ENCODE data around the gene PASD1. TPM values are rescaled to one million over a fixed set of nuclear protein-coding genes. Genes with fewer than 3 reads are reported as not detected.

Gene PASD1
- total RNA-seq, 2 donors from 2014 or later = 21.5 TPM; not detected in 1

DNA sequence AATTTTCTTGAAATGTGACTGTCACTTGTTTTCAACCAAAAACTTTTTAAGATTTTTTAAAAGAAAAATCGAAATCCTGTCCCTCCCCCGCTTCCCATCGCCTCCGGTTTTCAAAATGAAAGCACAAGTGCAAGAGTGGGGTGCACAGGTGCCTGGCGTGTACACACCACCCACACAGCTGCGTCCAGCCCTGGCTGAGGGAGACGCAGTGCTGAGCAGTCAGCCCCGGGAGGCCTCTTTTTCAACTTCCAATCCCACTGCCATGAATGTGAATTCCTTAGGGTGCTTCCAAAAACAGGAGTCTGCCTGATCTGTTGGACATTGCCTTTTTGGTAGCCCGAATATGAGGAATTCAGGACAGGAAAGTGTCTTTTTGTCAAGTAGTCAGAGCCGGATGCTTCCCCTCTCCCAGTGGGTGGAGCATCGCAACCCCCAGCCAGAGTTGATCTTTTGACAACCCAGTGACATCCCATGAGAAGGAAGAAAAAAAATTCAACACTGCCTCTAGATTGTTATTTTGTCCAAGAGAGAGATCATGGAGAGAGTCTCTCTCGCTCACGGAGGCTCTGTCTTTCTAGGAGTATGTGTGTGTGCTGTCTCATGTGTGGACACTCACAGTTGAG, 140.7 kb downstream of the PASD1 start:
- Histone ChIP-seq H3K9me3 (no peaks in the 10 kb centered on the region), H3K4me1 (replicated peaks) (no peaks in the 10 kb centered on the region), H3K27me3 (replicated peaks; ENCODE audit: insufficient read depth) (no peaks in the 10 kb centered on the region), H3K27ac (no peak overlapping the region), H3K4me3 (no peak overlapping the region), H3K36me3 (no peaks in the 10 kb centered on the region)
- 50% methylated on average over 13 of the region's 13 CpGs for WGBS
- DNase-seq (ENCODE audit: low spot score) = no peak
- intact Hi-C loops (cut with DNase I) = no loop called here
- TF ChIP-seq POLR2A (IDR thresholded peaks at IDR 0.05) (no peak), POLR2AphosphoS5 (IDR thresholded peaks at IDR 0.05) (no peak)
- TF ChIP-seq, protein P1, sequence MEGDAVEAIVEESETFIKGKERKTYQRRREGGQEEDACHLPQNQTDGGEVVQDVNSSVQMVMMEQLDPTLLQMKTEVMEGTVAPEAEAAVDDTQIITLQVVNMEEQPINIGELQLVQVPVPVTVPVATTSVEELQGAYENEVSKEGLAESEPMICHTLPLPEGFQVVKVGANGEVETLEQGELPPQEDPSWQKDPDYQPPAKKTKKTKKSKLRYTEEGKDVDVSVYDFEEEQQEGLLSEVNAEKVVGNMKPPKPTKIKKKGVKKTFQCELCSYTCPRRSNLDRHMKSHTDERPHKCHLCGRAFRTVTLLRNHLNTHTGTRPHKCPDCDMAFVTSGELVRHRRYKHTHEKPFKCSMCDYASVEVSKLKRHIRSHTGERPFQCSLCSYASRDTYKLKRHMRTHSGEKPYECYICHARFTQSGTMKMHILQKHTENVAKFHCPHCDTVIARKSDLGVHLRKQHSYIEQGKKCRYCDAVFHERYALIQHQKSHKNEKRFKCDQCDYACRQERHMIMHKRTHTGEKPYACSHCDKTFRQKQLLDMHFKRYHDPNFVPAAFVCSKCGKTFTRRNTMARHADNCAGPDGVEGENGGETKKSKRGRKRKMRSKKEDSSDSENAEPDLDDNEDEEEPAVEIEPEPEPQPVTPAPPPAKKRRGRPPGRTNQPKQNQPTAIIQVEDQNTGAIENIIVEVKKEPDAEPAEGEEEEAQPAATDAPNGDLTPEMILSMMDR (IDR thresholded peaks at IDR 0.05) = no peak

DNA sequence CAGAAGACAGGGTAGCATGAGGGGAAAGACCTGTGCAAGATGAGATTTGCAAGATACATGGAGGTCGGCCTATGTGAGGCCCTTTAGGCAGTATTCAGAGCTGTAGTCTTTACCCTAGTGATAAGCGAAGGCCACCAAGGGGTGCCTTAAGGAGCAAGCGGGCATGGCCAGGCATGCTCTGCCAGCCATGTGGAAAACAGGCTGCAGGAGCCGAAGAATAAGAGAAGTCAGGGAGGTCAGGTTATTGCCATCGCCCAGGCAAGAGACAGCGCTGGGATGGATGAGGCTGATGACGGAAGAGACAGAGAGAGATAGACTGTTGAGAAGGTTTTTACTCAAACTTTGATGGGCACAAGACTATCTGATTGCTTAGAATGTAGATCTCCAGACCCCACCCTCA, 145.3 kb downstream of the PASD1 start:
- Histone ChIP-seq H3K27me3 (replicated peaks; ENCODE audit: insufficient read depth) (no peaks in the 10 kb centered on the region), H3K36me3 (no peaks in the 10 kb centered on the region), H3K4me3 (no peak overlapping the region), H3K4me1 (replicated peaks) (no peaks in the 10 kb centered on the region), H3K9me3 (no peaks in the 10 kb centered on the region), H3K27ac (no peak overlapping the region)
- intact Hi-C loops (cut with DNase I) = no loop called here
- 93% methylated on average over 7 of the region's 7 CpGs for whole genome bisulfite sequencing
- no peak for DNase-seq (ENCODE audit: low spot score)
- TF ChIP-seq POLR2A (IDR thresholded peaks at IDR 0.05) (no peak), POLR2AphosphoS5 (IDR thresholded peaks at IDR 0.05) (no peak)
- TF ChIP-seq, protein P1 (IDR thresholded peaks at IDR 0.05) = no peak

DNA sequence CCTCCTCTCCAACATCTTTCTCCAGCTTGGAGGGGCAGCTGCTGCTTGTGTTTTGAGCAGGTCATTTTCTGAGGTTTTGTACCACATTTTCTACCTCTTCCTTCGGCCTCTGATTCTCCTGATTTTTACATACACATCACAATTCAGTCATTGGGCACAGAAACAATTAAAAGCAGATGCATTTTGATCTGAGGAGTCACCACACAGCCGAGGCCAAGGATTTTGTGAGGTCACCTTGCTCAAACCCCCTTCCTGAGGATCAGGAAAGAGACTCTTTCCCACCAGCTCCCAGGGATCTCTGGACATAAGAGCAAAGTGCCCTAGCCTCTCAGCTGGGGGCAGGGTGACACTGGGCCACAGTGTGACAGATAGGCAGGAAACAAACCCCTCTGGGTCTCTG, 147.0 kb downstream of the PASD1 start:
- WGBS = 79% methylated on average over 2 of the region's 2 CpGs
- no peaks in the 10 kb centered on the region for H3K9me3 ChIP-seq
- intact Hi-C loops (cut with DNase I) = no loop called here
- no peak for DNase-seq (ENCODE audit: low spot score)
- H3K27me3 ChIP-seq (replicated peaks; ENCODE audit: insufficient read depth) = no peaks in the 10 kb centered on the region
- H3K4me1 ChIP-seq (replicated peaks) = no peaks in the 10 kb centered on the region
- no peak overlapping the region for H3K27ac ChIP-seq
- no peak overlapping the region for H3K4me3 ChIP-seq
- TF ChIP-seq, protein P1 (IDR thresholded peaks at IDR 0.05) = no peak
- TF ChIP-seq POLR2A (IDR thresholded peaks at IDR 0.05) (no peak), POLR2AphosphoS5 (IDR thresholded peaks at IDR 0.05) (no peak)
- H3K36me3 ChIP-seq = no peaks in the 10 kb centered on the region

DNA sequence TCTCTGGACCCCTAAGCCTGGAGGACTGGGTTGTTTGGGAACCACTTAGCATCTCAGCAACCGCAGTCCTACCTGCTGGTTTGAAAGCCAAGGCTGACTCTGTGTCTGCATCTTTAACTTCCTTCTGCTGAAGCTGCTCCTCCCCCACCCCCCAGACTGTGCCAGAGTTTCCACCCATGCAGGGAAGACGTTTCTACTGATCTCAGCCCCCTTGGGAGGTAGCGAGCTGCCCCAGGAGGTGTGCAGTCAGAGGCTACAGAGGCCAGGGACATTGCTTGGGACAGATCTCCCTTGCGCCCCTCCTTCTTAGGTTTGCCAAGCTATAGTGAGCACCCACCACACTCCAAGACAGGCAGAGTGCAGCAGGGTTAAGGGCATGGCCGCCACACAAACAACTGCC, 147.7 kb downstream of the PASD1 start:
- no peaks in the 10 kb centered on the region for H3K4me1 ChIP-seq (replicated peaks)
- H3K4me3 ChIP-seq = no peak overlapping the region
- 54% methylated on average over 4 of the region's 5 CpGs for WGBS
- no peaks in the 10 kb centered on the region for H3K36me3 ChIP-seq
- H3K27ac ChIP-seq = no peak overlapping the region
- H3K9me3 ChIP-seq = no peaks in the 10 kb centered on the region
- DNase-seq (ENCODE audit: low spot score) = no peak
- intact Hi-C loops (cut with DNase I) = no loop called here
- TF ChIP-seq, protein P1 (IDR thresholded peaks at IDR 0.05) = no peak
- TF ChIP-seq POLR2AphosphoS5 (IDR thresholded peaks at IDR 0.05) (no peak), POLR2A (IDR thresholded peaks at IDR 0.05) (no peak)
- no peaks in the 10 kb centered on the region for H3K27me3 ChIP-seq (replicated peaks; ENCODE audit: insufficient read depth)

DNA sequence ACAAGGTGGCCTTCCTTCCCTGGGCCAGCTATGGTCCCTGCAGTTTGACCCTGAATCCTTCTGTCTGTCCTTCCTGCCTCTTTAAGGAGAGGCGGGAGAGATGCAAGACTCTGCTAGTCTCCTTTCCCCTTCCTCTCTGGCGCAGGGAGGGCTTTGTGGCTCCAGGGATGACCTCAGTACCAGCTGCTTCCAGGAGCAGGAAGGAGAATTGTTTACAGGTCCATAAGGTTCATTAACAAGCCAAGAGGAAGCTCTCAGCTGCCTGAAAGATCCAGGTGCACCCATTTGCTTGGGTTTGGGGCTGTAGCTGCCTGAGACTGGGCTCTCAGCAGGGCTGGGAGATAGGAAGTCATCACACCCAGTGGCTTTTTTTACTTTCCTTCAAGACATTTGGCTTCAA, 148.3 kb downstream of the PASD1 start:
- Histone ChIP-seq H3K36me3 (no peaks in the 10 kb centered on the region), H3K4me1 (replicated peaks) (no peaks in the 10 kb centered on the region), H3K4me3 (no peak overlapping the region), H3K9me3 (no peaks in the 10 kb centered on the region), H3K27me3 (replicated peaks; ENCODE audit: insufficient read depth) (no peaks in the 10 kb centered on the region), H3K27ac (no peak overlapping the region)
- DNase-seq (ENCODE audit: low spot score) = no peak
- intact Hi-C loops (cut with DNase I) = no loop called here
- TF ChIP-seq POLR2AphosphoS5 (IDR thresholded peaks at IDR 0.05) (no peak), POLR2A (IDR thresholded peaks at IDR 0.05) (no peak)
- TF ChIP-seq, protein P1 (IDR thresholded peaks at IDR 0.05) = no peak
- WGBS = 17% methylated on average over 2 of the region's 2 CpGs
